GM20000 (cell line): ENCODE data around the gene IL32.
"Not testable (repeated sequence)": the region's sequence is repeated elsewhere in the genome, so short reads cannot be mapped to it uniquely, and the experiment has no call there.

Experiments used
- DNase-seq: peaks from one replicate; pipeline ENCODE4 v3.0.0; 2012; ENCODE audit warnings: low spot score
- CTCF ChIP-seq: IDR thresholded peaks from 2 replicates; pipeline ENCODE4 v1.5.1; 2012; ENCODE audit warnings: mild to moderate bottlenecking, control low read depth; ENCODE audit errors: extremely low read depth, missing control alignments

Gene IL32

GRCh38 chr16:3049921-3050481, 15.4 kb upstream of the IL32 start:
- no peak for DNase-seq
- no peak for TF ChIP-seq CTCF

GRCh38 chr16:3050487-3050886, 15.0 kb upstream of the IL32 start:
- no peak for DNase-seq
- no peak for TF ChIP-seq CTCF

GRCh38 chr16:3051009-3051408, 14.4 kb upstream of the IL32 start:
- no peak for TF ChIP-seq CTCF

GRCh38 chr16:3051494-3051893, 13.9 kb upstream of the IL32 start:
- DNase-seq, result no peak
- TF ChIP-seq CTCF, result no peak

More at GRCh38 chr16:3051009-3051408, 14.4 kb upstream of the IL32 start:
- DNase-seq, result no peak

GRCh38 chr16:3052571-3053329, 12.7 kb upstream of the IL32 start:
- not testable (repeated sequence) for DNase-seq

GRCh38 chr16:3053330-3053710, 12.1 kb upstream of the IL32 start:
- not testable (repeated sequence) for DNase-seq

- TF ChIP-seq CTCF, result no peak
Observed at GRCh38 chr16:3054965-3055733, 10.3 kb upstream of the IL32 start.

GRCh38 chr16:3055734-3056115, 9.7 kb upstream of the IL32 start:
- not testable (repeated sequence) for DNase-seq

More at GRCh38 chr16:3054965-3055733, 10.3 kb upstream of the IL32 start:
- no peak for DNase-seq
